GM10266 (cell line): ENCODE measurements around the gene LEAP2.
"Not testable (repeated sequence)": the region's sequence is repeated elsewhere in the genome, so short reads cannot be mapped to it uniquely, and the experiment has no call there.

Experiments
- DNase-seq: peaks from one replicate; pipeline ENCODE4 v3.0.0; 2012; ENCODE audit errors: extremely low spot score
- TF ChIP-seq, protein P1 (sequence below): IDR thresholded peaks from 2 replicates; pipeline ENCODE4 v1.5.1; 2012; ENCODE audit warnings: mild to moderate bottlenecking, low read depth; ENCODE audit not compliant: control insufficient read depth, insufficient read depth; ENCODE audit errors: missing control alignments

Gene LEAP2

DNA sequence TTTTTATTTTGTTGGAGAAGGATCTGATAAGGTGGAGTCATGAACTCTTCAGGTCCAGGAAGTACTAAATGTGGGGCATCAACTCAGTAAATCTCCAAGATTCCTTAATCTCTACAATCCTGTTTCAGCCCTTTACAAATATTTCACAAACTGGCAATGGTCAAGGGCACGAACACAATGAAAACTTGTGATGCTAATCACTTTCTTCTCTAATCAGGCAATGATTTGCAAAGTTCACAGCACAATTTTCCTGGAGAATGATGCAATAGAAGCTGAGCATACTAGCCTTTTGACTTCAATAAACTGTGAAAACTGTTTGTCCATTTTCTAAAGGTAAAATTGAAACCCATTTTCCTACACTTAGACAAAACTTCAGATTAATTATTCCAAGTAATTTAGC lies 24.1 kb upstream of the LEAP2 start:
- TF ChIP-seq, protein P1, sequence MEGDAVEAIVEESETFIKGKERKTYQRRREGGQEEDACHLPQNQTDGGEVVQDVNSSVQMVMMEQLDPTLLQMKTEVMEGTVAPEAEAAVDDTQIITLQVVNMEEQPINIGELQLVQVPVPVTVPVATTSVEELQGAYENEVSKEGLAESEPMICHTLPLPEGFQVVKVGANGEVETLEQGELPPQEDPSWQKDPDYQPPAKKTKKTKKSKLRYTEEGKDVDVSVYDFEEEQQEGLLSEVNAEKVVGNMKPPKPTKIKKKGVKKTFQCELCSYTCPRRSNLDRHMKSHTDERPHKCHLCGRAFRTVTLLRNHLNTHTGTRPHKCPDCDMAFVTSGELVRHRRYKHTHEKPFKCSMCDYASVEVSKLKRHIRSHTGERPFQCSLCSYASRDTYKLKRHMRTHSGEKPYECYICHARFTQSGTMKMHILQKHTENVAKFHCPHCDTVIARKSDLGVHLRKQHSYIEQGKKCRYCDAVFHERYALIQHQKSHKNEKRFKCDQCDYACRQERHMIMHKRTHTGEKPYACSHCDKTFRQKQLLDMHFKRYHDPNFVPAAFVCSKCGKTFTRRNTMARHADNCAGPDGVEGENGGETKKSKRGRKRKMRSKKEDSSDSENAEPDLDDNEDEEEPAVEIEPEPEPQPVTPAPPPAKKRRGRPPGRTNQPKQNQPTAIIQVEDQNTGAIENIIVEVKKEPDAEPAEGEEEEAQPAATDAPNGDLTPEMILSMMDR: no peak
- DNase-seq: no peak

GRCh38 chr5:132850066-132850465 lies 23.4 kb upstream of the LEAP2 start:
- TF ChIP-seq, protein P1: no peak
- DNase-seq: no peak

GRCh38 chr5:132853323-132853722 lies 20.1 kb upstream of the LEAP2 start:
- TF ChIP-seq, protein P1: no peak
- DNase-seq: no peak

GRCh38 chr5:132853790-132854189 lies 19.7 kb upstream of the LEAP2 start:
- TF ChIP-seq, protein P1: no peak
- no peak for DNase-seq

DNA sequence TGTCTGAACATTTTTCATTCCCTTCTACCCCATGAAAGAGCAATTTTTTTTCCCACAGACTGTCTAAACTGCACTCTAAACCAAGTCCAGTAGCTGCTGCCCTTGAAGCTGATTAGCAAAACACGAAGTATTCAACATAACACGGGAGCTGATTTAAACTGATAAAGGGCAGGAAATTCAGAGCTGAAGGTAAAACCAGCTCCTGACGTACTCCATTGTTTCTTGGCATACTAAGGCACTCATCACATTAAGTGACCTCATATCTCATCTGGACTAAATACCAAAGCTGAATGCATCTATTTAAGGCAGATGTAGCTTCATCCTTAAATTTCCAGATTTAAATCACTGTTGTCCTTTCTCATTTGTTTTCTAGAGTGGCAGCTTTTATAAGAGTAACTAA lies 19.2 kb upstream of the LEAP2 start:
- no peak for DNase-seq
- TF ChIP-seq, protein P1: no peak

- not testable (repeated sequence) for DNase-seq
These were observed 18.5 kb upstream of the LEAP2 start for GRCh38 chr5:132854992-132855391.

DNA sequence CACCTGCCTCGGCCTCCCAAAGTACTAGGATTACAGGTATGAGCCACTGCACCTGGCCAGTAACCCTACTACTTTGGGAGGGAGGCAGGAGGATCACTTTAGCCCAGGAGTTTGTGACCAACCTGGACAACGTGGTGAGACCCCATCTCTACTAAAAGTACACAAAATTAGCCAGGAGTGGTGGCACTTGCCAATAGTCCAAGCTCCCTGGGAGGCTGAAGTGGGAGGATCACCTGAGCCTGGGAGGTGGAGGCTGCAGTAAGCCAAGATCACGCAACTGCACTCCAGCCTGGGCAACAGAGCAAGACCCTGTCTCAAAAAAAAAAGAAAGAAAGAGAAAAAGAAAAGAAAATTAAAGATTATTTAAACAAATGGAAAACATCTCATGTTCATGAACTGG lies 17.5 kb upstream of the LEAP2 start:
- DNase-seq: no peak
- TF ChIP-seq, protein P1: no peak

DNA sequence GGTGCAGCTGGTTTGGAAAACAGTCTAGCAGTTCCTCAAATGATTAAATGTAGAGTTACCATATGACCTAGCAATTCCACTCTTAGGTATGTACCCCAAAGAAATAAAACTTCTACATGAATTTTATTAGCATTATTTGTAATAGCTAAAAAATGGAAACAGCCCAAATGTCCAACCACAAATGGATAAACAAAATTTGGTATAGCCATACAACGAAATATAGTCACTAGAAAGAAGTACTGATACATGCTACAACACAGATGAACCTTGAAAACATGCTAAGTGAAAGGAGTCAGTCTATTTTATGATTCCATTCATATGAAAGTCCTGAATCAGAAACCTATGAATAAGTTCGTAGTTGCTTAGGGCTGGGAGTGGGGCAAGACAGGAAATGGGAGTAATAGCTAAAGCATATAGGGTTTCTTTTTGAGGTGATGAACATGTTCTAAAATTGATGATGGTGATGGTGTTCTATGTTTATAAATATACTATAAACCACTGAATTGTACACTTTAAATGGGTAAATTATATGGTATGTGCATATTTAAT lies 13.5 kb upstream of the LEAP2 start:
- DNase-seq: no peak
- TF ChIP-seq, protein P1: no peak
